Fibroblast of peridontal ligament (primary cell): Measurements from ENCODE around the gene CNTN5.

Source experiments
- DNase-seq: peaks from one replicate; pipeline ENCODE4 v3.0.0-alpha.2; 2010; ENCODE audit errors: extremely low read depth

CNTN5 gene

GRCh38 chr11:100080381-100080780 is 1059.6 kb downstream of the CNTN5 start:
- no peak for DNase-seq

DNA sequence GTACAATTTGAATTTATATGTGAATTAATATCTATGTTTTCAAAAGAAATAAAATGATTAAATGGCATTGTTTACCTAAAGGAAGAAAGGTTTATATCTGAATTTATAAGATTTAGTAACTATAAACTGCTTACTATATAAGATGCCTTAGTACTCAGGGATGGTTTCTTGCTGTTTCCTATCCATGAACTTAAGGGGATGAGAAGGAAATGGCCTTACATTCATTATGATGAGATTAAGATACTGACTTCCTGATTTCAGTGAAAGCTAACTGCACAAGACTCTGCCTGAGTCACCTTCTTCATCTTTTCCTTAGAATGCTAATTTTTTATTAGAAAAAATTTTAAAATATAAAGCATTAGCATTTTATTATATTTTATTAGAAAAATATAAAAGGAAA is 1060.1 kb downstream of the CNTN5 start:
- no peak for DNase-seq

GRCh38 chr11:100093698-100094097 is 1072.9 kb downstream of the CNTN5 start:
- DNase-seq: no peak

- no peak for DNase-seq
These were observed 1073.5 kb downstream of the CNTN5 start for GRCh38 chr11:100094121-100094865.

GRCh38 chr11:100095809-100096208 is 1075.1 kb downstream of the CNTN5 start:
- no peak for DNase-seq

- DNase-seq: no peak
These were observed 1077.8 kb downstream of the CNTN5 start for GRCh38 chr11:100098560-100098959.

DNA sequence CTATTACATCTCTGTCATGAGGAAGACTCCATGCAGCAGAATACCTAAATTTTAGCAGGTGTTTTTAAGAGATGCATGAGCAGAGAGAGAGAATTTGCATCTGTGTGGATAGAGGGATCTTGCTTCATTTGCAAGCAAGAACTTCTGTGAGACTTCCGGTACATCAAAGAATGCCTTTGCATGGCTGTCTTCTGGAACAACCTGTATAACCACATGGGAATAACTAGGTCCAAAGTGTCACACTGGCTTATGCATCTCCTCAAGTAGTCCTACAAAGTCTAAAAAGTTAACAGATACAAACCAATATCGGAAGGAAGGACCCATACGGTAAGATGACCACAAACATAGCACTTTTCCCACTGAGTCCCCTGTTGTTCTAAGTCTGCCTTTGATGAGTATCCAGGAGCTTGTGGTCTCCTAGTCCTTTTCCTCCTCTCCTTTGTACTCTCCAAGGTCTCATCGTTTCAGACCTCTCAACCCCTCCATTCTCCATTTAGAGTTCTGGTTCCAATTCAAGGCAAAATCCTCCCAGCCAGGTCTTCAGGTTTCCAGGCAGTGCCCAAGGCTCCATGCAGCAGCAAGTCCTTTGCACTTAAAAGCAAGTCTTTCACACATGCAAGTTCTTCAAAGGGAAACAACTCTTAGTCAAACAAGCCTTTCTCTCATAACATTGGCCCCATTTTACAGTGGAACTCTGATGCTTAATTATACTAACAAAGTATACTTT is 1084.7 kb downstream of the CNTN5 start:
- no peak for DNase-seq

DNA sequence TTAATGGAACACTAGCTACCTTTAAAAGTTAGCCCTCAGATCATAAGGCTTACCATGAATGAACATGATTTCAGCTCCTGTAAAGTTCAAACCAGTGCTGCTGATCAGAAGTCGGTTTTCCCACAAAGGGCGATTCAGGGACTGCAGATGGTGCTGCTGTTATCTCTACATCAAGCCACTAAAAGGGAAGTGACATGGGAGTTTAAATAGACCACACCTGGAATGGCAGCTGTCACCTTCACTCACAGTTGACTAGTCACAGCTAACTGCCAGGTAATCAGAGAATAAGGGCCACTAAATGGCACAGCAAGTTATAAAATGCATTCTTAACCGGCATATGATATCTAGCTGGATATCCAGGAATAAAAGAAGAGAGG is 1085.2 kb downstream of the CNTN5 start:
- DNase-seq: no peak

- no peak for DNase-seq
These were observed 1098.4 kb downstream of the CNTN5 start for GRCh38 chr11:100119176-100119575.

DNA sequence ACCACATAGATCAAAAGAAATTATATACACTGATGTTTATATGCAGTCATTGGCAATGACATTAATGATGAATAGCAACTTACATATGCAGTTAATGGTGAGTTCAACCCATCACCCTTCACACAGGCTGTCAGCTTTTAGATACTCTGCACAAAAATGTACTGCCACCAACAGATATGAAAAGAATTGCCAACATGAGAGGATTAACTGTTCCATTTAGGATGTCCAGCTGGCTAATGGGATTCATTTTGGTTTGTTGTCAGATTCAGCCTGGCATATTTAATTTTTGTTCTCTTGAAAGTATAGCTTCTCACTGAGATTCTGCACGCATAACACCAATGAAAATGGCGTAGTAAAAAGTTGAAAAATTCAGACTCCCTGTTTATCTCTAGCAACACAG is 1112.4 kb downstream of the CNTN5 start:
- DNase-seq: no peak

GRCh38 chr11:100141201-100141600 is 1120.5 kb downstream of the CNTN5 start:
- DNase-seq: no peak

DNA sequence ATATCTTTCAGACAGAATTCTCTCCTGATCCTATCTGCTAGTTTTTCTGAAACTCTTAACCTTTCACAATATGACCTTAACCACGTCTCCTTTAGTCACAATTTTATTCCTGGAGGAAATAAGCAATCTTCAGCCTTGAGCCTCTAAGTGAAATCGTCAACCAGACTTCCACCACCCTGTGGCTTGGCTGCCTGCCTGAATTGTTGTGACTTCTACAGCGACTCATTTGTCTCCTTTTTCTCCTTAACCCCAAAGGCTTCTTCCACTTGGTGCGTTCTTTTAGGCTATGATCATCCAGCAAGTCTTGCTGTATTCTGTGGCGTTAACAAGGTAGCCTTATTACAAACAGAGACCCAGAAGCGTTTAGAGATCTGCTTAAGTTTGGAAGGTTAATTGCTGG is 1131.2 kb downstream of the CNTN5 start:
- DNase-seq: no peak

DNA sequence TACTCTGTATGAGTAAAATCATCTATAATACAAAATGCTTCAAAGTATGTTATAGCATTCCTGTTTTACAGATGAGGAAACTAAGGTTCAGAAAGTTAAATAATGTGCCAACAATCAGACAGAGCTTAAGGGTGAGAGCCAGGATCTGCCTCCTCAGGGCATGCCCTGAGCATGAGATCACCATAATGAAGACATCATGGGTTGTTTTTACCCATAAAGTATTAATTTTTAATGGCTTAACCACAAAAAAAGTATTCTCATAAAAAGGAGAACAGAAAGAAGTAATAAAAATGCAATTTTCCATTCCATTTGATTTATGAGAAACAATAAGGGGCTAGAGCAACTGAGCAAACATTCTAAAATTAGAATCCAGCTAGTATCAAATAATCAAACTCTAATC is 1132.0 kb downstream of the CNTN5 start:
- no peak for DNase-seq

DNA sequence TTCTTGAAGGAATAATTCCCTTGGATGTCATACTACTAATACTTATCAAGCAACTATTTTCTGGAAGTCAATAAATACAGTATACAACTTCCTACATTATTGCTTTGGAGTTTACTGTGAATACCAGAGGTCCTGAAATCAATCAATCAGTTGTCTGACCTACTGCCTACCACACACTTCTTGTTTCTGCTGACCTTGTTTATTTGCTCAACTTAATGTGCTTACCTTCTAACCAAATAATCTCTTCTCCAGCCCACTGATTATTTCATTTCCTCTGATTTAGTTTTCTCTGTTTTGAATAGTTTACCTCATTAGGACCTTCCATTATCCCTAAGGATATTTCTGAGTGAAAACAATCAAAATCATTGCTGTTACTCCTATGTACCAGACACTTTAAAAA is 1142.7 kb downstream of the CNTN5 start:
- DNase-seq: no peak

DNA sequence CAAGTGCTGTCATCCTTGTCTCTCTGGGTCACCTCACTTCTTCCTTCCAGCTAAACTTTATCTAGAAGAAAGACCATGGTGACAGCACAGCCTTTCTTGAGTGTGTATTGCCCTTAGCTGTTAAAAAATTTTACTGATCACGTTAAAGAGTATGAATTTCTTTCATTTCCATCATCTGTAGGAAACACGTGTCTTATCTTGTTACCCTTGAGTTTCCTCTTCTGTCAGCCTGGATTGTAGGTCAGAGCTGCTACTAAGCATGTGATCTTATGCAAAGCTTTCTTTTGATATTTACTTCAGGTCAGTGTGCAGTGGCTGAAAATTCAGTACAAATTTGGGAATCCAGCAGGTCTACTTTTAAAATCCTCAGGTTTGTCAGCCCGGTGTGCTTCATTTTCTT is 1154.1 kb downstream of the CNTN5 start:
- no peak for DNase-seq

DNA sequence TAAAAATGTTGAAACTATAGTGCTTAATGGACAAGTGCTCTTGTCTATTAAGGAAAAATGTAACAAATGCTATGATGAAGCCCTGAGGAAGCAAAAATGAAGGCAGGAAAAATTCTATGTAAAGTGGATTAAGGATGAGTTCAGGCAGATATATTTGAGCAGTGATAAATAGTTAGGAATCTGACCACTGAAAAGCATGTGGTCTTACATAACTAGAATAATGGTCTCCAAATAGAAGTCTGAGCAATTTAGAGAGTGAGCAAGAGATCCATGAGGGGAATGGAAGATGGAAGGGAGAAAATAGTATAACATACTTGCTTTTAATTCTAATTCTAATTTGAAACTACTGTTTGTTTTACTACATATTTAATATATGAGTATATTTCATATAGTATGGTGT is 1155.7 kb downstream of the CNTN5 start:
- no peak for DNase-seq

GRCh38 chr11:100177651-100178050 is 1156.9 kb downstream of the CNTN5 start:
- DNase-seq: no peak

DNA sequence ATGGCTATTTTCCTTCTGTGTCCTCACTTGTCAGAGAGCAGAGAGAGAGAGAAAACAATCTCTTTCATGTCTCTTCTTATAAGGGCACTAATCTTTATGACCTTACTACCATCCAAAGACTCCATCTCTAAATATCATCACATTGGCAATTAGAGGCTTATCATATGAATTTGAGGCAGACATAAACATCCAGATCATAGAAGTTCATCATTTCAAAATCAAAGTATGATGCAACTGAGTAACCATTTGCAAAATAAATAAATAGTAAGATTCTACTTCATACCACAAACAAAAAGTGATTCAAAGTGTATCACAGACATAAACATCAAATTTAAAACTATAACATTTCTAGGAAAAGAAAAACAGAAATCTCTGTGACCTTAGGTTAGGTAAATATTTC is 1161.6 kb downstream of the CNTN5 start:
- DNase-seq: no peak

DNA sequence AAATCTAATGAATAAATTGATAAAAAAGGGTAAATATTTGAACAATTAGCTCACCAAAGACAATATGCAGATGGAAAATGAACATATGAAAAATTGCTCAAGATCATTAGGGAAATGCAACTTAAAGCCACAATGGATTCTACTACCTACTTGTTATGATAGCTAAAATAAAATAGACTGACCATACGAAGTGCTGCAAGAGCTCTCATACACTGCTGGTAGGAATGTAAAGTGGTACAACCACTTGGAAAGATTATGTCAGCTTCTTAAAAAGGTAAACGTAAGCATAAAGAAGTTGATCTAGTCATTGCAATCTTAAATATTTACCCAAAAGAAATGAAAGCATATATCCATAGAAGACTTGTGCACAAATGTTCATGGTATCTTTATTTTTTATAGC is 1162.2 kb downstream of the CNTN5 start:
- DNase-seq: no peak

GRCh38 chr11:100185588-100185987 is 1164.8 kb downstream of the CNTN5 start:
- no peak for DNase-seq

DNA sequence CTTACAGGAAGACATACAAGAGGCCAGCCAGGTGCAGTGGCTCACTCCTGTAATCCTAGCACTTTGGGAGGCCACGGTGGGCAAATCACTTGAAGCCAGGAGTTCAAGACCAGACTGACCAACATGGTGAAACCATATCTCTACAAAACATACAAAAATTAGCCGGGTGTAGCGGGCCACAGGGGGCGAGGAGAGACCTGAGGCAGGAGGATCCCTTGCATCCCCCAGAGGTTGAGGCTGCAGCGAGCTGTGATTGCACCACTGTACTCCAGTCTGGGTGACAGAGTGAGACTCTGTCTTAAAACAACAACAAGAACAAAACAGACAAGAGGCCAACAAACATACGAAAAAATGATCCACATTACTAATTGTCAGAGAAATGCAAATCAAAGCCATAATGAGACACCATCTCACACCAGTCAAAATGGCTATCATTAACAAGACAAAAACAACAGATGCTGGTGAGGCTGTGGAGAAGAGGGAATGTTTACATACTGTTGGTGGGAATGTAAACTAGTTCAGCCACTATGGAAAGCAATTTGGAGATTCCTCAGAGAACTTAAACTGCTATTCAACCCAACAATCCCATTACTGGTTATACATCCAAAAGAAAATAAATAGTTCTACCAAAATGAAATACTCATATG is 1167.5 kb downstream of the CNTN5 start:
- DNase-seq: no peak

DNA sequence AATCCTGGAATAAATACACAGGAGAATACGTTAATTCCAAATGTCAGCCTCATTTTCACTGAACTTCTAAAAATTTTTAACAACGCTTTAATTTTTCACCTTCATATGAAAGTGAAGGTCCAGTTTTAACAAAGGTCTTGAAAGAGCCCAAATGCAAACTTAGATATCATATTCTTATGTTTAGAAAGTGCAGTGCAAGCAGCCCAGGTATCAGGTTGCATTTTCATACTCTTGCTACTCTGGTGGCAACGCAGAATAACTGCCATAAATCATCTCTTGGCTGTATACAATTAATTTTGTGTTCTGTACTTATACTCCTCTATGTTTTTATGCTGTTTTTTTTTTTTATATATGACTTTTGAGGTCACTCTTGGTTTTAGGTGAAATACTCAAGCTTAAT is 1169.6 kb downstream of the CNTN5 start:
- no peak for DNase-seq

GRCh38 chr11:100192181-100192580 is 1171.4 kb downstream of the CNTN5 start:
- no peak for DNase-seq
